Stimulated activated naive CD8-positive, alpha-beta T cell treated with anti-CD3 and anti-CD28 coated beads, Interleukin-15, amount 100 ng/mL, for 72 hours (primary cell): ENCODE results near the gene RAB36.

Experiments
- ATAC-seq: fragments of 150-1000 bp; cut with Tn5 transposase; 2 replicates; pipeline ENCODE4 v1.10.0; 2021; ENCODE audit warnings: mild to moderate bottlenecking, moderate library complexity
- DNase-seq, 2 donors: peaks; one replicate each; pipeline ENCODE4 v3.0.0; 2021 to 2022
- H3K27ac Mint-ChIP-seq, 2 donors: one replicate each; pipeline ENCODE4 v1.8.0; 2022; ENCODE audit warnings: mild to moderate bottlenecking in 2 of 2, mixed read lengths in 2 of 2, moderate library complexity in 2 of 2
- H3K27me3 Mint-ChIP-seq: one replicate; pipeline ENCODE4 v1.8.0; 2022; ENCODE audit warnings: mixed read lengths
- H3K4me1 Mint-ChIP-seq: one replicate; pipeline ENCODE4 v1.8.0; 2022; ENCODE audit warnings: mild to moderate bottlenecking, mixed read lengths
- H3K4me3 Mint-ChIP-seq, 2 donors: one replicate each; pipeline ENCODE4 v1.8.0; 2022; ENCODE audit warnings: mild to moderate bottlenecking in 2 of 2, mixed read lengths in 2 of 2, moderate library complexity in 1 of 2
- H3K9me3 Mint-ChIP-seq, 2 donors: one replicate each; pipeline ENCODE4 v1.8.0; 2022; ENCODE audit warnings: mixed read lengths in 2 of 2

The RAB36 gene

DNA sequence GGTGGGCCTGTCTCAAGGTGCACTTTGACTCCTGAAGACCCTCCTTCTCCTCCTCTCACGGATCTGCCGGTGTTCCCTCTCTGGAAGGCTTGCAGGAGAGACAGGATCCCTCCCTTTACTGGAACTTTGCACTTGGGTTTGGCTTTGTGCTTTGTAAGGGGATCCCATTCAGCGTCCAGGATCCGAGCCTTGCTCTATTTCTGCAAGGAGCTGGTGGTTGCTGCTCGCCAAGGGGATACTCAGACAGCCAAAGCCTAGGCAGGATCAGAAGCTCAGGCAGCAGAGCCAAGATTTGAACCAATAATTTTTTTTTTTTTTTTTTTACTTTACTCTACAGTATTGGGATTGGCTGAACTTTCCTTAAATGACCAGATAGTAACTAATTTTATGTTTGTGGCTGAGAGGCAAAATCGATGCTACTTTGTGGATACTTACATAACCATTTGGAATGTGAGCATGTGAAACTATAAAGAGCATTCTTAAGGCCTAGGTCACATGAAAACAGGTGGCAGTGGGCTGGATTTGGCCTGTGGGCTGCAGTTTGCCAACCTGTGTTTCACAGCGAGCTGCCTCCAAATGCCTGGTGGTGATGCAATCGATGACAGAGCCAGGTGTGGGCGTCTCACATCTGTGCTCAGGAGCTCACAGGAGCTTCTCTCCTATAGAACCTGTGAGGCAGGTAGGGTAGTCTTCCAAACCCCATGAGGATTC, 60.2 kb downstream of the RAB36 start:
- peaks cover 6% of the 10 kb centered on the region for H3K4me1 Mint-ChIP-seq
- no peak overlapping the region for H3K27ac Mint-ChIP-seq
- no peak for DNase-seq
- ATAC-seq, result no peak
- no peaks in the 10 kb centered on the region for H3K27me3 Mint-ChIP-seq
- no peaks in the 10 kb centered on the region for H3K9me3 Mint-ChIP-seq
- no peak overlapping the region for H3K4me3 Mint-ChIP-seq

DNA sequence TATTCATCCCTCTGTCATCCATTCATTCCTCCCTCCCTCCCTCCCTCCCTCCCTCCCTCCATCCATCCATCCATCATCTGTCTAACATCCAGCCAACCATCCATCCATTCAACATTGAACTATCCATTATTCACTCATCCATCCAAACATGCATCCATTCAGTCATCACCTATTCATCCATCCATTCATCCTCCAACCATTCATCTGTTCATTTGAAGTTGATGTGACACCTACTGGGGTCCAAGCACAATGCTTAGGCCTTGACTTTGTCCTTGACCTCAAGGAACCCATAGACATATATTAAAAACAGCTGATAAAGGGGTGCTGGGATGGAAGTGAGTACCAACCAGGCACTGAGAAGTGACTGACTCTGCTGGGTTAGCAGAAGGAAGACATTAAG, 61.6 kb downstream of the RAB36 start:
- Mint-ChIP-seq H3K9me3 (no peaks in the 10 kb centered on the region), H3K4me3 (no peak overlapping the region), H3K27ac (peak overlapping the region in 1 of 2 donors; percentile 44), H3K4me1 (peaks cover 8% of the 10 kb centered on the region), H3K27me3 (no peaks in the 10 kb centered on the region)
- no peak for DNase-seq
- ATAC-seq, result no peak

- no peak overlapping the region for H3K4me3 Mint-ChIP-seq
- no peaks in the 10 kb centered on the region for H3K9me3 Mint-ChIP-seq
- ATAC-seq, result no peak
- H3K27ac Mint-ChIP-seq, result no peak overlapping the region
- peaks cover 8% of the 10 kb centered on the region for H3K4me1 Mint-ChIP-seq
- H3K27me3 Mint-ChIP-seq, result no peaks in the 10 kb centered on the region
- DNase-seq, result no peak
These were observed 62.6 kb downstream of the RAB36 start for GRCh38 chr22:23207729-23208393.

DNA sequence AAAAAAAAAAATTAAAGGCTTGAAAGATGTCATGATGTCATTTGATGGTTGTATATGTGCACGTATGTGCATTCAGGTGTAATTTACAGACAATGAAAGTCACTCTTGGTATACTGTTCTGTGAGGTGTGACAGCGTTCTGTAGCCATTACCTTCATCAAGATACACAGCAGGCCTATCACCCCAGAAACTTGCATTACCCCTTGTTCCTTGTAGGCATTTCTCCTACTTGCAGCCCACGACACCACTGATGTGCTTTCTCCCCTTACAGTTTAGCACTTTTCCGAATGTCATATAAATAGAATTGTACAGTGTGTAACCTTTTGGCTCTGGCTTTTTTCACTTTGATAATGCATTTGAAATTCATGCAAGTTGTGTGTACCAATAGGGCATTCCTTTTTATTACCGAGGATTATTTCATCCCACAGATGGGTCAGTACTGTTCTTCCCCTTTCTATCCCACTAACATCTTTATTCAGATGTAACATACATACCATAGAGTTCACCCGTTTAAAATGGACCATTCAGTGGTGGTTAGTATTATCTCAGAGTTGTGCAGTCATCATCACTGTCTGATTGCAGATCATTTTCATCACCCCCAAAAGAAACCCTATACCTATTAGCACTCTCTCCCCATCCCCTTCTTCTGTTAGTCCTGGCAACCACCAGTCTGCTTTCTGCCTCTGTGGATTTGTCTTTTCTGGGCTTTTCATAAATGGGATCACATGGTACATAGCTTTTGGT, 65.3 kb downstream of the RAB36 start:
- no peak for ATAC-seq
- Mint-ChIP-seq H3K27ac (no peak overlapping the region), H3K4me3 (no peak overlapping the region), H3K27me3 (no peaks in the 10 kb centered on the region), H3K4me1 (peaks cover 35% of the 10 kb centered on the region), H3K9me3 (no peaks in the 10 kb centered on the region)
- no peak for DNase-seq

DNA sequence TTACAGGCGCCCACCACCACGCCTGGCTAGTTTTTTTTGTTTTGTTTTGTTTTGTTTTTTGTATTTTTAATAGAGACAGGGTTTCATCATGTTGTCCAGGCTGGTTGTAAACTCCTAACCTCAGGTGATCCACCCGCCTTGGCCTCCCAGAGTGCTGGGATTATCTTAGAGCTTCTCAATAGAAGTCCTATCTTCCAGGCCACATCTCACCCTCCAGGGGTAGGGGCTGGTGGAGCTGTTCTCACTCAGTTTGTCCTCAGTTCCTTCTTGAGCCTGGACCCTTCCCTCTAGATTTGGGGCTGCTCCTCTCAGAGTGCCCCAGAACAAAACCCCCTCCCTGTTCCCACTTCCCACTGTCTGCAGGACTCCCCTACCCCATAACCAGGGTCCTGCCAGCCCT, 66.3 kb downstream of the RAB36 start:
- Mint-ChIP-seq H3K9me3 (no peaks in the 10 kb centered on the region), H3K27me3 (no peaks in the 10 kb centered on the region), H3K4me1 (peaks cover 45% of the 10 kb centered on the region), H3K4me3 (no peak overlapping the region), H3K27ac (peak overlapping the region in 1 of 2 donors; percentile 91)
- no peak for ATAC-seq
- DNase-seq, result no peak

DNA sequence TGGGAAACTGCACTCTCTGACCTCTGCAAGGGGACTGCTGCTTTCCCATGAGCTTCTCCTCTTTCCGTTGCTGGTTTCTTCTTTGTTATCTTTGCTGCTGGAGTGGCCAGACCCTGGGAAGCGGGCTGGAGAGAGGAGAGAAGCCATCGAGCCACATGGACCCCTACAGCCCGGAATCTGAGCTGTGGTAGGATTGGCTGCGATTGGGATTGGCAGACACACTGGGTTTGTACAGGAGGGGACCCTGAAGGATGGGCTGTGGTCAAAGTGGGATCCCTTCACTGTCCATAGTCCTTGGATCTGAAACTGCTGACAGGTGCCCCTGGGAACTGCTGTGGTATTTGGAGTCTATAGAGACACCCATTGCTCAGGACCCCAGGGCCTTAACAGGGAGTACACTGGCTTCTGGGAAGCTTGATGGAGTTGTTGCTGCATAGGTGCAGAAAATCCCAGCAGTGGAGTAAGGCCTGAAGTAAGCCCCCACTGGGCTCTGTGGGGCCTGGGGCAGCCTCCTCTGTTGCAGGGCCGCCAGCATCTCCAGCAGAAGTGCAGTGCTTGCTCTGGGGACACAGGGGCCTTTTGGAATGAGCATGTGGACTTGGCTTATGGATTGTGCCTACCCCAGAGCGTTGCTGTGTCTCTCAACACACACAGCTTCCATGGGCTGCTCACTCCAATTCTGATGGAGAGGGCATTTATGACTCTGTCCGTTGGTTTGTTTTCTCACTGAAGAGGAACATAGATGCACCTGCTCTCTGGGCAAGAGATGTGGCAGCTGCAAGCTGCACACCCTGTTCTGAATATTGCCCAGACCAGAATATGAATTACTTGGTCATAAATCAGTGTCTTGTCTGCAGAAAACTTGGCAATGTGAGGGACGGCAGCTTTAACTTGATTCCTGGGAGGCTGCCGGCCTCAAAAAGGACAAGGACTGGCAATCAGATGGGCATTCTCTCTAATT, 67.1 kb downstream of the RAB36 start:
- H3K4me1 Mint-ChIP-seq, result peaks cover 53% of the 10 kb centered on the region
- ATAC-seq (no peak), DNase-seq (no peak)
- no peaks in the 10 kb centered on the region for H3K9me3 Mint-ChIP-seq
- H3K27me3 Mint-ChIP-seq, result no peaks in the 10 kb centered on the region
- H3K4me3 Mint-ChIP-seq, result no peak overlapping the region
- peak overlapping the region in 1 of 2 donors; percentile 91 for H3K27ac Mint-ChIP-seq

GRCh38 chr22:23213022-23213555, 67.8 kb downstream of the RAB36 start:
- Mint-ChIP-seq H3K9me3 (no peaks in the 10 kb centered on the region), H3K27me3 (no peaks in the 10 kb centered on the region), H3K4me1 (peaks cover 60% of the 10 kb centered on the region), H3K27ac (no peak overlapping the region), H3K4me3 (no peak overlapping the region)
- DNase-seq, result no peak
- ATAC-seq, result no peak

DNA sequence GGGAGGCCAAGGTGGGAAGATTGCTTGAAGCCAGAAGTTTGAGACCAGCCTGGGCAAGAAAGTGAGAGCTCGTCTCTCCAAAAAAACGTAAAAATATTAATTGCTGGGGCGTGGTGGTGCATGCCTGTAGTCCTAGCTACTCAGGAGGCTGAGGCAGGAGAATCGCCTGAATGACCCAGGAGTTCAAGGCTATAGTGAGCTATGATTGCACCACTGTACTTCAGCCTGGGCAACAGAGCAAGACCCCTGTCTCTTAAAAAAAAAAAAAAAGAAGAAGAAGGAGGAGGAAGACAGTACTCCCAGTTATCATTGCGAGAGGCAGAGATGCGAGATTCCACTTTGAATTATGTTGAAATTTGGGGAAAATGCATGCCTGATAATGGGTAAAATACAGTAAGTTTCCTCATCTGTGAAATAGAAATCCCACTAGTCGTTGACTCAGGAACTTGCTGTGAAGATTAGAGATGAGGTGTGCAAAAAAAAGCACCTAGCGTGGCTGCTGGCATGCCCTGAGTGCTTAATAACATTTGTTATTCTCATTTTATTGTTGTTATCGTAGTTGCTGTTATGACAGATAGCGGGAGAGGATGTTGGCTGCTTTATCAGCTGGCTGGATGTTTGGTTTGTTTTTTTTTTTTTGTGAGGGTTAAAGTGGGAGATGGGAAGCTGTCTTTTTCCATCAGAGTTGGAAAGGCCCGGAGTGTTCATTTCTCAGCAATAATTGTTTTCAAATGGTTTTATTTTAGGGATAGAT, 68.5 kb downstream of the RAB36 start:
- Mint-ChIP-seq H3K4me1 (peaks cover 67% of the 10 kb centered on the region), H3K4me3 (no peak overlapping the region), H3K9me3 (no peaks in the 10 kb centered on the region), H3K27ac (peak overlapping the region in 1 of 2 donors; percentile 77), H3K27me3 (no peaks in the 10 kb centered on the region)
- DNase-seq, result no peak
- ATAC-seq, result no peak
